H1 (cell line): ENCODE measurements around the gene MMAB. TPM values are rescaled to one million over a fixed set of nuclear protein-coding genes. Genes with fewer than 3 reads are reported as not detected.

Experiments
- ATF3 ChIP-seq: IDR thresholded peaks from 2 replicates; pipeline ENCODE4 v1.6.1; 2011; ENCODE audit warnings: low read depth, mild to moderate bottlenecking, low read length; ENCODE audit not compliant: insufficient read depth
- CHD1 ChIP-seq: IDR thresholded peaks from 2 replicates; pipeline ENCODE4 v1.6.1; 2012; ENCODE audit warnings: low read depth, low read length, improper control_type of control experiment
- CHD7 ChIP-seq: fragments of 300-600 bp; sonication (generic); IDR thresholded peaks from 2 replicates; pipeline ENCODE4 v1.7.1; 2012; ENCODE audit warnings: low read length, moderate library complexity, mild to moderate bottlenecking, inconsistent platforms; ENCODE audit not compliant: insufficient replicate concordance
- HDAC2 ChIP-seq, 2 experiments: fragments of 300-600 bp in 1 of 2; sonication (generic) in 1 of 2; IDR thresholded peaks; 2 replicates each; pipeline ENCODE4 v1.6.1; 2011 to 2012; ENCODE audit warnings: low read depth in 2 of 2, low read length in 2 of 2, mild to moderate bottlenecking in 2 of 2, moderate library complexity in 2 of 2, borderline replicate concordance in 1 of 2, inconsistent platforms in 1 of 2
- RBBP5 ChIP-seq: IDR thresholded peaks from 2 replicates; pipeline ENCODE4 v1.7.1; 2012; ENCODE audit warnings: low read depth, mild to moderate bottlenecking, inconsistent platforms, low read length, moderate library complexity, borderline replicate concordance
- RNF2 ChIP-seq: fragments of 200-900, 300-1000 bp; sonication (generic); IDR thresholded peaks from 2 replicates; pipeline ENCODE4 v1.7.1; 2016; ENCODE audit warnings: borderline replicate concordance, low read depth, mild to moderate bottlenecking, antibody characterized with exemption, low read length; ENCODE audit not compliant: poor library complexity, severe bottlenecking; ENCODE audit errors: missing control alignments
- SIN3A ChIP-seq, 2 experiments: IDR thresholded peaks in 1 of 2; conservative IDR thresholded peaks in 1 of 2; 2 replicates each; pipeline ENCODE4 v1.6.1; 2011 to 2012; ENCODE audit warnings: low read length in 2 of 2, improper control_type of control experiment in 1 of 2, low read depth in 1 of 2, mild to moderate bottlenecking in 1 of 2
- polyA plus RNA-seq, 7 experiments: library from polyadenylated mRNA; depleted of rRNA in 3 of 7; stranded (reverse) in 5 of 7; unstranded in 2 of 7; fragments of >200 nt in 5 of 7; fragments of 200-250 nt in 2 of 7; gene quantifications; 1 replicate in 5 of 7; 2 replicates in 1 of 7; 4 replicates in 1 of 7; pipeline versions ENCODE4 v1.2.1 to v1.2.3, GENCODE V29; 2011 to 2013; ENCODE audit warnings: missing spikeins in 2 of 7, mixed read lengths in 2 of 7
- total RNA-seq: library from RNA; stranded (reverse); fragmentation: NEBNext Ultra II Directional; extraction: Animal tissue kit (Norgen Biotek cat#: 25700); gene quantifications from 2 replicates; pipeline ENCODE4 v1.2.1, GENCODE V29; 2021

The MMAB gene
- total and polyA plus RNA-seq, 2 of the 8 experiments (the other 6 are each of a cell fraction or from before 2014, with no cell fraction given) = 12.9 to 18.5 TPM

GRCh38 chr12:109510196-109510595, 63.1 kb downstream of the MMAB start (continued):
- no peak for TF ChIP-seq HDAC2 (IDR thresholded peaks at IDR 0.05; ENCODE audit: borderline replicate concordance in 1 of 2, low read depth in 2 of 2, low read length in 2 of 2)
- no peak for TF ChIP-seq ATF3
- no peak for TF ChIP-seq RBBP5
- TF ChIP-seq RNF2 = no peak
- no peak for TF ChIP-seq CHD7
- TF ChIP-seq SIN3A (conservative IDR thresholded peaks at IDR 0.05 in 1 of 2, IDR thresholded peaks at IDR 0.05 in 1 of 2; ENCODE audit: low read depth in 1 of 2, low read length in 2 of 2) = no peak
- TF ChIP-seq CHD1 = no peak
